Measurements from ENCODE around the gene CTAGE1.

Gene CTAGE1

DNA sequence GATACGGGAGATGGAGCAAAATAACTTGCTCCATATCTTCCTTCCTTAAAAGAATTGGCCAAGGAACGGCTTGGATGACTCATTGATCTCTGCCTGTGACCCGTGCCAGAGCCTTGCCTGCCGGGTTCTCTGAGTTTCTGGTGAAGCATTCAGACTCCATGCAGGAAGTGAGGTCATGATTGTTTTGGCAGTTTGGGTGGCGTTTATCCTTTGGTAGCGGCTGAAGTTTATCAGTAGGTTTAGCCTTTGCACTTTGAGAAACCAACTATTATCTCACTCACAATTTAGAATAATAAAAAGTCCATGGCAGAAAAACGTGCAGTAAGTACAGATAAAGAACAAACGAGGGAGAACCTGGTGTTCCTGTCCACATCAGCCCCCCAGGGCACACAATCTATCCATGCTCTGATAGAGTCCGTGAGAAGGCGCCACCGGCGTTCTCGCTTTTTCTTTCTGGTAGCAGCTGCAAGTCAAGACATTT is 15.0 kb upstream of the CTAGE1 start:
- WGBS, 2 donors (ENCODE audit: extremely low coverage in 2 of 2, insufficient read length in 2 of 2, insufficient replicate concordance in 1 of 2) = no CpG with 5 or more reads among the region's 13 CpGs
- Histone ChIP-seq H2AFZ (ENCODE audit: low read length) (no peak overlapping the region), H3K18ac (ENCODE audit: low read length) (no peak overlapping the region), H2BK120ac (ENCODE audit: low read depth, low read length) (no peak overlapping the region), H4K91ac (ENCODE audit: low read depth, low read length, poor library complexity) (no peak overlapping the region), H3K4me3 (ENCODE audit: low read length in 2 of 2) (no peak overlapping the region), H3K4ac (ENCODE audit: low read length) (no peak overlapping the region), H3K27me3 (ENCODE audit: control insufficient read depth in 3 of 3, insufficient read depth in 3 of 3, low read depth in 1 of 3, low read length in 3 of 3) (no peaks in the 10 kb centered on the region), H3K27ac (replicated peaks; ENCODE audit: low read length) (no peak overlapping the region), H3K9me3 (replicated peaks in 1 of 2; ENCODE audit: control insufficient read depth in 2 of 2, insufficient read depth in 1 of 2, low read depth in 1 of 2, low read length in 2 of 2) (no peaks in the 10 kb centered on the region), H2BK12ac (ENCODE audit: low read length) (no peak overlapping the region), H3K23ac (ENCODE audit: low read depth, low read length, poor library complexity) (no peak overlapping the region), H4K8ac (ENCODE audit: low read depth, low read length) (no peak overlapping the region), H3K9ac (ENCODE audit: low read depth, low read length, poor library complexity) (no peak overlapping the region), H2BK5ac (ENCODE audit: low read length) (no peak overlapping the region), H3K4me1 (ENCODE audit: control insufficient read depth in 2 of 2, insufficient read depth in 1 of 2, low read depth in 1 of 2, low read length in 2 of 2) (peaks cover 0 to 2% of the 10 kb centered on the region in 2 donors), H3K79me1 (ENCODE audit: low read depth, low read length) (no peaks in the 10 kb centered on the region), H3K14ac (ENCODE audit: low read length) (no peak overlapping the region), H2AK5ac (ENCODE audit: low read depth, low read length) (no peak overlapping the region), H3K36me3 (replicated peaks in 1 of 2; ENCODE audit: control insufficient read depth in 2 of 2, insufficient read depth in 2 of 2, low read length in 2 of 2) (no peaks in the 10 kb centered on the region), H2BK15ac (ENCODE audit: low read length) (no peak overlapping the region), H3K4me2 (ENCODE audit: insufficient read depth, low read length, poor library complexity, severe bottlenecking) (no peak overlapping the region)
- no peak for DNase-seq (ENCODE audit: low spot score)

DNA sequence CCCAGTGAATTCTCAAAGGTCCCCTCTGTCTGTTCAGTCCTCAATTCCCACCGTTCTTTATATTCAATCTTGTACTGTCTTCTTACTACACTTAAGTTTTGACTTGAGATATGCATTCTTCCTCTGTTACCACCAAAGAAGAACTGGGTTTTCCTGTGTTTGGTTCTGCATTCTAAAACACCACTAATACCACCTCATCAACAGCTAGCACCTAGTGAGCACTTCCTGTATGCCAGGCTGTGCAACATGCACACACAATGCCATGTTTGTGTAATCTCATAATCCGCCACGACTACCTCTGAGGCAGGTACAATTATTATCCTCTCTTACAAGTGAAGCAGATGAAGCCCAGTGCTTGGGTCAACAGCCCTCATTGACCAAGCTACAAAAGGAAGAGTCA is 11.8 kb upstream of the CTAGE1 start:
- H3K9ac ChIP-seq (ENCODE audit: low read depth, low read length, poor library complexity) = no peak overlapping the region
- no peak overlapping the region for H3K18ac ChIP-seq (ENCODE audit: low read length)
- no peak overlapping the region for H2BK15ac ChIP-seq (ENCODE audit: low read length)
- H3K14ac ChIP-seq (ENCODE audit: low read length) = no peak overlapping the region
- H4K8ac ChIP-seq (ENCODE audit: low read depth, low read length) = no peak overlapping the region
- H4K91ac ChIP-seq (ENCODE audit: low read depth, low read length, poor library complexity) = no peak overlapping the region
- no peak overlapping the region for H2AFZ ChIP-seq (ENCODE audit: low read length)
- H2BK12ac ChIP-seq (ENCODE audit: low read length) = no peak overlapping the region
- no peaks in the 10 kb centered on the region for H3K79me1 ChIP-seq (ENCODE audit: low read depth, low read length)
- H3K4me3 ChIP-seq (ENCODE audit: low read length in 2 of 2) = no peak overlapping the region
- H3K27me3 ChIP-seq (ENCODE audit: control insufficient read depth in 3 of 3, insufficient read depth in 3 of 3, low read depth in 1 of 3, low read length in 3 of 3) = no peaks in the 10 kb centered on the region
- no peak overlapping the region for H3K4me2 ChIP-seq (ENCODE audit: insufficient read depth, low read length, poor library complexity, severe bottlenecking)
- no peak overlapping the region for H3K23ac ChIP-seq (ENCODE audit: low read depth, low read length, poor library complexity)
- WGBS, 2 donors (ENCODE audit: extremely low coverage in 2 of 2, insufficient read length in 2 of 2, insufficient replicate concordance in 1 of 2) = no CpG with 5 or more reads among the region's 3 CpGs
- H3K9me3 ChIP-seq (replicated peaks in 1 of 2; ENCODE audit: control insufficient read depth in 2 of 2, insufficient read depth in 1 of 2, low read depth in 1 of 2, low read length in 2 of 2) = no peaks in the 10 kb centered on the region
- H2BK5ac ChIP-seq (ENCODE audit: low read length) = no peak overlapping the region
- H3K4ac ChIP-seq (ENCODE audit: low read length) = no peak overlapping the region
- no peaks in the 10 kb centered on the region for H3K36me3 ChIP-seq (replicated peaks in 1 of 2; ENCODE audit: control insufficient read depth in 2 of 2, insufficient read depth in 2 of 2, low read length in 2 of 2)
- DNase-seq (ENCODE audit: low spot score) = no peak
- H3K27ac ChIP-seq (replicated peaks; ENCODE audit: low read length) = no peak overlapping the region
- no peak overlapping the region for H2BK120ac ChIP-seq (ENCODE audit: low read depth, low read length)
- no peak overlapping the region for H2AK5ac ChIP-seq (ENCODE audit: low read depth, low read length)
- peaks cover 0 to 2% of the 10 kb centered on the region in 2 donors for H3K4me1 ChIP-seq (ENCODE audit: control insufficient read depth in 2 of 2, insufficient read depth in 1 of 2, low read depth in 1 of 2, low read length in 2 of 2)

DNA sequence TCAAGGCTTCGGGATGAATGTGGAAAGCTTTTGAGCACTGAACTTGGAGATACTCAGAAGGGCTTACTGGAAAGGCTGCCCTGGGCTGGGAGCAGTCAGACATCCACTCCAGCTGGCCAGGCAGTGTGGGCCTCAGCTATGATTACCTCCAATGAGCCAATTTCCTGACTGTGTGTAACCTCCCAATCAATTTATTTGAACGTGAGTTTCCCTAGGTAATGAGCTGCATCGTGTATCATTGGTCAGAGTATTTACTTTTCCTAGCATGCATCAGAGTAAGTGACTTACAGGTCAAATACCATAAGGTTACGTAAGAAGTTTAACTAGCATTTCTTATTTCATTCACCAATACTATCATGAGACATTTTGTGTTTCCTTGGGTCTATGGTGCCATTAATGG is 11.0 kb upstream of the CTAGE1 start:
- Histone ChIP-seq H2AFZ (ENCODE audit: low read length) (no peak overlapping the region), H3K9me3 (replicated peaks in 1 of 2; ENCODE audit: control insufficient read depth in 2 of 2, insufficient read depth in 1 of 2, low read depth in 1 of 2, low read length in 2 of 2) (no peaks in the 10 kb centered on the region), H3K14ac (ENCODE audit: low read length) (no peak overlapping the region), H2BK12ac (ENCODE audit: low read length) (no peak overlapping the region), H3K4me1 (ENCODE audit: control insufficient read depth in 2 of 2, insufficient read depth in 1 of 2, low read depth in 1 of 2, low read length in 2 of 2) (peaks cover 0 to 2% of the 10 kb centered on the region in 2 donors), H3K4ac (ENCODE audit: low read length) (no peak overlapping the region), H4K91ac (ENCODE audit: low read depth, low read length, poor library complexity) (no peak overlapping the region), H2AK5ac (ENCODE audit: low read depth, low read length) (no peak overlapping the region), H3K4me3 (ENCODE audit: low read length in 2 of 2) (no peak overlapping the region), H2BK120ac (ENCODE audit: low read depth, low read length) (no peak overlapping the region), H3K27me3 (ENCODE audit: control insufficient read depth in 3 of 3, insufficient read depth in 3 of 3, low read depth in 1 of 3, low read length in 3 of 3) (no peaks in the 10 kb centered on the region), H3K18ac (ENCODE audit: low read length) (no peak overlapping the region), H3K4me2 (ENCODE audit: insufficient read depth, low read length, poor library complexity, severe bottlenecking) (no peak overlapping the region), H2BK15ac (ENCODE audit: low read length) (no peak overlapping the region), H4K8ac (ENCODE audit: low read depth, low read length) (no peak overlapping the region), H3K9ac (ENCODE audit: low read depth, low read length, poor library complexity) (no peak overlapping the region), H3K79me1 (ENCODE audit: low read depth, low read length) (no peaks in the 10 kb centered on the region), H2BK5ac (ENCODE audit: low read length) (no peak overlapping the region), H3K23ac (ENCODE audit: low read depth, low read length, poor library complexity) (no peak overlapping the region), H3K36me3 (replicated peaks in 1 of 2; ENCODE audit: control insufficient read depth in 2 of 2, insufficient read depth in 2 of 2, low read length in 2 of 2) (no peaks in the 10 kb centered on the region), H3K27ac (replicated peaks; ENCODE audit: low read length) (no peak overlapping the region)
- no CpG with 5 or more reads among the region's 4 CpGs for WGBS, 2 donors (ENCODE audit: extremely low coverage in 2 of 2, insufficient read length in 2 of 2, insufficient replicate concordance in 1 of 2)
- DNase-seq (ENCODE audit: low spot score) = no peak

DNA sequence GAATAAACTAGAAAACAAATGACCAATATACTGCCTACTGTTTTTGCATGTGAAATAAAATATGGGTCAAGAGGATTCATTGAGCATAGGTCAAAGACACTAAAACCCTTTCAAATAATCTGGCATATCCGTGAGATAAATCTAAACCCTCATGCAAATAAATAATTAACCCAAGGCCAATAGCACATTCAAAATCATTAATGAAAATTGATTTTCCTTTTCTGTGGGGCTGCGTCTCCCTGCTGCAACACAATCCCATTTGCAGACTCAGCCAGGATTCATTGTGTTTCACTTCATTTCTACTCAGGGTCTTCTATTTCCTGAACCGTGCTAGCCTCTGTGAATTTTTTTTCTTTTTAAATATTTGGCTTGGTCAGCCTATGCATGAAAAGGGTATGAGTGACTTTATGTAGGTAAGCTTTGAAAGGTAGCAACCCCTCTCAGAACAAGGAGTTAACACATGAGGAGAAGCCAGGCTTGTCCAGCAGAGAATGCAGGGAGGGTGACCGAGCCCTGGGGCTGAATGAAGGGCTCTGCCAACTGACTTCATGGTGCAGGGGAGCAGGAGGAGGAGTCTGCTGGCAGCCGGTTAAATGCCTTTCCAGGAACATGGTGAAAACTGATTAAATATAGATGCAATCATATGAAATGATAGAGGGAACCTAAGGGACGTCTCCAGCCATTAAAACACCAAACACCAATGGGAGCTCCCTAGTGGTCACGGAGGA is 10.3 kb upstream of the CTAGE1 start:
- H3K4me3 ChIP-seq (ENCODE audit: low read length in 2 of 2) = no peak overlapping the region
- H3K9ac ChIP-seq (ENCODE audit: low read depth, low read length, poor library complexity) = no peak overlapping the region
- no peak overlapping the region for H2BK5ac ChIP-seq (ENCODE audit: low read length)
- H2AFZ ChIP-seq (ENCODE audit: low read length) = no peak overlapping the region
- no peak for DNase-seq (ENCODE audit: low spot score)
- H4K8ac ChIP-seq (ENCODE audit: low read depth, low read length) = no peak overlapping the region
- H3K23ac ChIP-seq (ENCODE audit: low read depth, low read length, poor library complexity) = no peak overlapping the region
- H4K91ac ChIP-seq (ENCODE audit: low read depth, low read length, poor library complexity) = no peak overlapping the region
- H3K27ac ChIP-seq (replicated peaks; ENCODE audit: low read length) = no peak overlapping the region
- H3K4me1 ChIP-seq (ENCODE audit: control insufficient read depth in 2 of 2, insufficient read depth in 1 of 2, low read depth in 1 of 2, low read length in 2 of 2) = peaks cover 0 to 2% of the 10 kb centered on the region in 2 donors
- no peaks in the 10 kb centered on the region for H3K36me3 ChIP-seq (replicated peaks in 1 of 2; ENCODE audit: control insufficient read depth in 2 of 2, insufficient read depth in 2 of 2, low read length in 2 of 2)
- H3K27me3 ChIP-seq (ENCODE audit: control insufficient read depth in 3 of 3, insufficient read depth in 3 of 3, low read depth in 1 of 3, low read length in 3 of 3) = no peaks in the 10 kb centered on the region
- no peak overlapping the region for H3K14ac ChIP-seq (ENCODE audit: low read length)
- H3K9me3 ChIP-seq (replicated peaks in 1 of 2; ENCODE audit: control insufficient read depth in 2 of 2, insufficient read depth in 1 of 2, low read depth in 1 of 2, low read length in 2 of 2) = no peaks in the 10 kb centered on the region
- no peak overlapping the region for H2BK12ac ChIP-seq (ENCODE audit: low read length)
- no peak overlapping the region for H3K4ac ChIP-seq (ENCODE audit: low read length)
- no peak overlapping the region for H2AK5ac ChIP-seq (ENCODE audit: low read depth, low read length)
- no CpG with 5 or more reads among the region's 7 CpGs for WGBS, 2 donors (ENCODE audit: extremely low coverage in 2 of 2, insufficient read length in 2 of 2, insufficient replicate concordance in 1 of 2)
- no peak overlapping the region for H3K18ac ChIP-seq (ENCODE audit: low read length)
- no peak overlapping the region for H2BK120ac ChIP-seq (ENCODE audit: low read depth, low read length)
- H3K4me2 ChIP-seq (ENCODE audit: insufficient read depth, low read length, poor library complexity, severe bottlenecking) = no peak overlapping the region
- no peak overlapping the region for H2BK15ac ChIP-seq (ENCODE audit: low read length)
- H3K79me1 ChIP-seq (ENCODE audit: low read depth, low read length) = no peaks in the 10 kb centered on the region
